ENCODE results near the gene ERFL.

GRCh38 chr19:41868989-41869300 is 59.3 kb downstream of the ERFL start:
- no peak for TF ChIP-seq CTCF (IDR thresholded peaks at IDR 0.05)
- no peak for TF ChIP-seq POLR2A (IDR thresholded peaks at IDR 0.05)

Data from adrenal gland (tissue), 5 donors.